ENCODE results near the gene FLRT2.

GRCh38 chr14:85482552-85482951 lies 47.4 kb upstream of the FLRT2 start:
- TF ChIP-seq CTCF (conservative IDR thresholded peaks at IDR 0.05; ENCODE audit: low read depth, low read length) (no peak), EZH2 (IDR thresholded peaks at IDR 0.05; ENCODE audit: low read length, unreplicated experiment) (no peak), EZH2phosphoT487 (IDR thresholded peaks at IDR 0.05; ENCODE audit: borderline replicate concordance, low read length) (no peak)

Measured in PC-3 (cell line).